Cardiac septum (tissue), 1 donor: ENCODE data around the gene ENDOV. TPM values are rescaled to one million over a fixed set of nuclear protein-coding genes. Genes with fewer than 3 reads are reported as not detected.

Experiments
- DNase-seq: peaks from one replicate; pipeline ENCODE4 v3.0.0-alpha.2; 2020; ENCODE audit warnings: low spot score
- intact Hi-C: fragments of 100-400 bp; cut with DNase I; formaldehyde crosslinking; loops from one replicate; pipeline ENCODE4 v1.14.0; 2022
- total RNA-seq: library from RNA; stranded (reverse); fragmentation: NEBNext Ultra II Directional; extraction: Animal tissue kit (Norgen Biotek cat#: 25700); gene quantifications from one replicate; pipeline ENCODE4 v1.2.1, GENCODE V29; 2021
- donor health status: DM: no; HTN: no; CAD: no.

Gene ENDOV
- total RNA-seq, 1 donor from 2014 or later, result 12.8 TPM

DNA sequence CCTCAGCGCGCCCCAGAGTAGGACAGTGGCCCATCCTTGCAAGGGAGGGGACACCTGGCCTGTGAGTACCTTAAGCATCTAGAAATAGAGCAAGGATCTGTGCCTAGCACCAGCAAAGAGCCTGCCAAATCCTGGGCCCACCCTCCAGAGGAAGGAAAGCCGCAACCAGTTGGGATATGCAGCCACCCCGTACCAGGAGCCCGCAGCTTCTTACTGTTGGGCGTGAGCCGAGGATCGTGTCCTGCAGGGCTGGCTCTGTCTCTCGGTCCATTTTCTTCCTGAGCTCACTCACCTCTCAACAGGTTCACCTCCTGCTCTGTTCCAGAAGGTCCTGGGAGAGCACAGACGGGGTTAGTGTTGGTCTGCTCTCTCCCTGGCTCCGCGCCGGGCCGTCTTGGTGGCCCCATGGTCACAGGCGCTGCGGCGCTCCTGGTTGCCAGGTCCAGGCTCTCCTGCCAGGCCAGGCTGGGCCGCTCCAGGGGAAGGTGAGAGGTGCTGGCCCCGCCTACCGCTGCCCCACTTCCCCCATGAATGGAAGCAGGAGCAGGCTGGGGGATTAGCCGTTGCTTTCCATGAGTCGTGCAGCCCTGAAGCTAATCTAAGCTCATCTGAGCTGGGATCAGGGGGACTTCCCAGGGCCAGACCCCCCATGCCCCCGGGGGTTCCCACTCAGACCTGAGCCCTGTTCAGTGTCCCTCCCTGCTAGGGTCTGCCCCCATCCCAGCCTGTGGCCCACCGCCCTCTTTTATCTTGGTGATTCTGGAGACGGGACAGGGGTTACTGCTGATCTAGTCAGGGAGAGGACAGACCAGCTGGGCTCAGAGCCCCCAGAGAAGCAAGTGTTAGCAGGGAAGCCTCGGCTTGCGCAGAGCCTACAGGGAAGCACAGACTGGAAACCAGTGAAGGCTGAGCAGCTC is 12.7 kb downstream of the ENDOV start:
- intact Hi-C loops, result loop anchor here (2.0 to 5.0 kb wide), 2 partner anchors 150 to 553 kb away; no protein-coding TSS in a partner anchor
- DNase-seq, result no peak

DNA sequence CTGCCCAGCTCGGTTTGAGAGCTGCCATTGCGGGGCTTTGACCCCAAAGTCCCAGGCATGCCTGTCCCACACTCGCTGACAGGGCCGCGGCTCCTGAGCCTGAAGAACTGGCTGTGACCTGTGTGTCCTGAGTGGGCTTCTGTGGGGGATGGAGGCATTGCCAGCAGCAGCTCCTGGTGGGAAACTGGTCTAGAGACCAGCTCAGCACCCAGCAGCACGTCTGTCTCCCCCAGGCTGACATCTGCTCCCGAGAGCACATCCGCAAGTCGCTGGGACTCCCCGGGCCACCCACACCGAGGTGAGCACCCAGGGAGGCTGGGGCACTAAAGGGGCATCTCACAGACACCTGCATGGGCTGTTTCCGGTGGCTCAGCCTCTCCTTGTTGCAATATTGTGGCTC is 13.4 kb downstream of the ENDOV start:
- intact Hi-C loops, result loop anchor here (5.0 kb wide), 1 partner anchor 149 kb away; no protein-coding TSS in a partner anchor
- DNase-seq, result no peak

DNA sequence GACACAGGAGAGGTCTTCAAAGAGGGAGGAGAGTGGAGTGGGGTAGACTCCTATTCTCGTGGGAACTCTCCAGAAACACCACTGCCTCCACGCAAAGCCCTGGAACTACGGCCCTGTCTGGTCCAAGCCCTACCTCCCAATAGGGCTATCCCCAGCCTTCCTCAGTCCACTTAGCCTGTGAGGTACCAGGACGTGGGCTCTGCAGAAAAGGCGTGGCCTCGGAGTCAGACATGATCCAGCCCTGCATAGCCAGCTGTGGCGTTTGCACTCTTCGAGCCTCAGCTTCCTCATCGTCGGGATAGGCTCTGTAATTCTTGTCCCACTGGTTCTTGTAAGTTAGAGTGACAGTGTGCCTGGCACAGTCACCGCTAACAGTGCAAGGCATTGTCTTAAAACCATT is 13.8 kb downstream of the ENDOV start:
- intact Hi-C loops, result loop anchor here (5.0 kb wide), 1 partner anchor 149 kb away; no protein-coding TSS in a partner anchor
- no peak for DNase-seq

DNA sequence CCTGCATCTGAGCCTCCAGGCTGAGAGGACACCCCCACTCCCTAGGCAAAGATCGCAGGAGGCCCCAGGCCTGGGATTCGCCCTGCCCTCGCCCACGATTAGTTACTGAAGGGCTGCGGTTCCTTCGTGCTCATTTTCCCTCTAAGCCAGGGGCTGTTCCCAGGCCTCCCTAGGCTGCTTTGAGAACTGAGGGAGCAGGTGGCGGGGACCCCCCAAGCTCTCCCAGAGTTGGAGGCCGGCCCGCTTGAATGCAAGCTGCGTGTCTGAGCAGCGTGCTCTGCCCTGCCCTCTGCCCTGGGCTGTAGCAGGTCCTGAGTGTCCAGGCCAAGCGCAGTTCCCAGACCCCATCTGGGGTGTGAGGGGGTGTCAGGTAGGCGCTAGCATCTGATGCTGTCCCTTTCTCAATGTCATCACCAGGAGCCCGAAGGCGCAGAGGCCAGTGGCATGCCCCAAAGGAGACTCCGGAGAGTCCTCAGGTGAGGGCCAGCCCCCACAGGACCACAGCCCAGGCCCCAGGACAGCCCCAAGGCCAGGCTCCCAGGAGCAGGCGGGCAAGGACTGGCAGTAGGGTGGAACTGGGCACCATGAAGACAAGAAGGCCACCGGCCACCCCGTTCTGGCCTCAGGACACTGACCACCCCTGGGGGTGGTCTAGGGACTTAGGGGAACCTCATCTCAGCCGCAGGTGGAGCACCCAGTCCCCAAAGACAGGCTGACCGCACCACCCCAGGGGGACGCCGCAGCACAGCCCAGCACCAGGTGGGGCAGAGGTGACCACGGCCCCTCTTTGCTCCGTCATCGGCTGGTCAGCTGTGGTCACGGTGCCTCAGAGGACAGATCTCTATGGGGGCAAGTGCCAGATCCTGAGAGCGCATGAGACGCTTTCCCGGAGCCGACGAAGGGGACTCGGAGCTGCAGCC is 14.6 kb downstream of the ENDOV start:
- intact Hi-C loops, result loop anchor here (5.0 kb wide), 1 partner anchor 148 kb away; no protein-coding TSS in a partner anchor
- no peak for DNase-seq

DNA sequence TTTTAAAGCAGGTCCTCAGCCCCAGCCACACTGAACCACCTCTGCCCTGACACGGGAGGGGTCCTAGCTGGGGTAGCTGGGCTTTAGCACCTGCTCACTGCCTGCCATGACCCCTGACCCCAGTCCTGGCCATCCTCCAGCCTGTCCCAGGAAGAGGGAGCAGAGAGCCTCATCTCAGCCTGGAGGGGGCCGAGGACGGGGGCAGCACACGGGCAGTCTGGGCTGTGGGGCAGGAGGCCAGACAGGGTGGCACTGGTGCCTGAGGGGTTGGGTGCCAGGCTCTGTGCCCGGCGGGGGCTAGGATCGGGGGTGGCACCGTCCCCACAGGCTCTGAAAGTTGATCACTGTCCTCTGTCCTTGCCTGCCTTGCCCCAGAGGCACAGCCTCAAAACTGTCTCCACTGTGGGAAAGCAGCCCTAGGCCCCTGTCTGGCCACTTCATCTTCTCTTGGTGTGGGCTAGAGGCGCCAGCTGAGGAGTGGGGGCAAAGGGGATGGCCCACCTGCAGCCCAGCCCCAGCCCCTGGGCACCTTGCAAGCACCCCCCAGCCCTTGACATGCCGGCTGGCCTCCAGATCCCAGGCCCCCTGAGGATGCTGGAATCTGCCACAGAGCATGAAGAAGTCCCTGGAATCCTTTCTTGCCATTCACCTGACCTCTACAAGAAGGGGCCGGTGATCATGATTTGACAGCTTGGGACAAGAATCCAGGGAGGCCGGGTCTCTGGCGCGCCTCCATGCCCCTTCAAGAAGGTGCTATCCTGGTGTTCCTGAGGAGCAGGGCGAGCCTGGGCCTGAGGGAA is 15.7 kb downstream of the ENDOV start:
- intact Hi-C loops, result no loop called here
- DNase-seq, result no peak

DNA sequence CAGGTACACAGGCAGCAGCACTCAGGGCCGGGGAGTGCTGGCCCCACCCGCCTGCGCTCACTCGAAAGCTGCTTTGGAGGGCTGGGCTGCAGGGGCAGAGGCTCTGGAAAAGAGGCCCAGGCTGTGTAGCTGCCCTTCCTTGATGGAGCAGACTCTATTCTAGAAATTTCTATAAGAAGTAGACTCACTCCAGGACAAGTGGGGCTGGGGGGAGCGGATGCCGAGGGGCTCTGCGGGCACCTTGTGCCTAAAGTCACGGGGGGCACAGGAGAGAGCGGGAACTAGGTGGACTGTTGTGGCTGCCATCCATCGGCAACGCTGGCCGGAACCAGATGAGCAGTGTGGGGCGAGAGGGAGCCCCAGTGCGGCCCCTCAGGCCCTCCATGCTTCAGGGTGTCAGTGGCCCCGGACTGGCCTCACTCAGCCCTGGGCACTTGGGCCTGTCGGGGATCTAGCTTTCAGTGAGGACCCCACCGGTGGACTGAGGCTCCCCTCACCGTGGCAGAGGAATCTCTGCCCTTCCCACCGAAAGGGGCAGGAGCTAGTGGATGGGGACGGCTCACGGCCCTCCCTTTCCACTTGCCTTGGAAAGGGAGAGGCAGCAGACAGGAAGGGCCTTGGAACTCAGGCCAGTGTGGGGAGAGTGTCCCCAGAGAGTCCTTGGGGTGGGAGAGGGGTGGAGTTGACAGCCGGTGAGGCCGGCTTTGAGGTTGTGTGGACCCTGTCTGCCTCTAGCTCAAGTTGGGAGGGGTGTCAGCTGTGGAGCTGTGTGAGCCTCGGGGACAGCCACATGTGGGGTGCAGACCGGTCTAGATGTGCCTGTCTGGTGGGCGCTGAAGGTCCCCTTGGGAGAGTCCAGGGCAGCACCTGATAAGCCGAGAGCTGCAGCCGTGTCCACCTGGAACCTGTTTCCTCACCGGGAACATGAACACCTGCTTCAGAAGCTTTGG is 16.6 kb downstream of the ENDOV start:
- no peak for DNase-seq
- intact Hi-C loops, result no loop called here

DNA sequence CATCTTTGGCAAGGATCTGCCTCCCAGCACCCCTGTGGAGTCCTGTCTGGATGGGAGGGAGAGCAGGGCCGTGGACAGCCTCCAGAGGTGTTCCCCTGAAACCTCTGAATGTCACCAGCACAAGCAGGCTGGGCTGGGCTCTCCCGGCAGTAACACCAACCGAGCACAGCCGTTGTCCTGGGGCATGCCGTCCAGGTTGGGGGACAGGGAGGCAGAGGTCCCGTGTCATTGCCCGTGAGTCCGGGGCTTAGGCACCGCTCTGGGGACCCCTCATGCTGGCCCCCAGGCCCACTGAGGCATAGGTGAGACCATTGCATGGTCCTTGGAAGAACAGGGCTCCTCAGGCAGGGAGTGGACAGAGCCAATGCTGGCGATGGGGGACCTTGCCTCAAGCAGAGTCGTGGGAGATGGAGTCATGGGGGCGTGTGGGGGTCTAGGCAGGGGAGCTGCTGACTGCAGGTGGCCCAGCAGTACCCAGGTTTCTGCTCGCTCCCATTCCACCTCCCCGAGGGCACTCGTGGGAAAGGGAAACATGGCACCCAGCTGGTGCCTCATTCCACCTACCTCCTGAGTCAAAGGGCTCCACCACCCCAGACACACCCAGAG is 17.5 kb downstream of the ENDOV start:
- intact Hi-C loops, result no loop called here
- DNase-seq, result no peak

DNA sequence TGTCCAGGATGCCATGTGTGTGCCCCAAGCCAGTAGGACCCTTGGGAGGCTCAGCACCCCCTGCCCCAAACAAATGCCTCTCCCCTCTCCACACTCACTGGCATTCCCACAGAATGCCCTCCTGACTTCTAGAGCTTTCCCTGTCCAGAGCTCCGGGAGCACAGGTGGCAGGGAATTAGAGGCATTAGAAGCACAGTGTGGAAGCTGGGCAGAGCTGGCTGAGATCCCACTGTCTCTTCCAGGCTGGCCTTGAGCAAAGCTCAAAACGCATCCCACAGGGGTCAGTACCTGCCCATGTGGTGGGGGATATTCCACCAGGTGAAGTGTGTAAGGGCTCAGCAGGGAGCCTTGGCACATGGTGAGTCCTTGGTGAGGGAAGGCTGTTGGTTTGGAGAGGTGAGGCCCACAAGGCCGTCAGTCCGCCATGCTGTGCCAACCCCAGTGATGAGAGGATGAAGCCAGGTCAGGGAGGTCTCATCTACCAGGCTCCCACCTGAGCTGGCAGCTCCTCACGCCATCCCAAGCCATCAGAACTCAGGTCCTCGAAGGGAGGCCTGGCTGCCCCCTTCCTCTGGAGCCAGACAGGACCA is 18.1 kb downstream of the ENDOV start:
- no peak for DNase-seq
- intact Hi-C loops, result no loop called here

DNA sequence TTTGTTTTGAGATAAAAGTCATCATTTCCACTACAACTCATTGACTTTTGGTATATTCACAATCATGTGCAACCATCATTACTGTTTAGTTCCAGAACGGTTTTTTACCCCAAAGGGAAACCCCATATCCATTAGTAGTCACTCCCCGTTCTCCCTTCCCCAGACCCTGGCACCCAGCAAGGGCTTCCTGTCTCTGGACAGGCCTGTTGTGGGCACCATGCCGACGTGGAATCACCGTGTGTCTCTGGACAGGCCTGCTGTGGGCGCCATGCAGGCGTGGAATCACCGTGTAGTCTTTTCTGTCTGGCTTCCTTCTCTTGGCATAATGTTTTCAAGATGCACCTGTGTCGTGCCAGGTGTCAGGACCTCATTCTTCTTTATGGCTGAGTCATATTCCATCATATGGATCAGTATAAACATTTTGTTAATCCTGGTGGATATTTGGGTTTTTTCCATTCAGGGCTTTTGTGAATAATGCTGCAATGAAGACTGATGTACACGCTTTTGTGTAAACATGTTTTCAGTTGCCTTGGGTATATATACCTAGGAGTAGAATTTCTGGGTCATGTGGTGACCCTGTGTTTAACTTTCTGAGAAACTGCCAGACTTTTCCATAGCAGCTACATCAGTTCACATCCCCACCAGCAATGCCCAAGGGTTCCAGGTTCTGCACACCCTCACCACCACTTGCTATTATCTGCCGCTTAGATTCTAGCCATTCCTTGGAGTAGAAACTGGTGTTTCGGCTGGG is 19.1 kb downstream of the ENDOV start:
- no peak for DNase-seq
- intact Hi-C loops, result no loop called here

DNA sequence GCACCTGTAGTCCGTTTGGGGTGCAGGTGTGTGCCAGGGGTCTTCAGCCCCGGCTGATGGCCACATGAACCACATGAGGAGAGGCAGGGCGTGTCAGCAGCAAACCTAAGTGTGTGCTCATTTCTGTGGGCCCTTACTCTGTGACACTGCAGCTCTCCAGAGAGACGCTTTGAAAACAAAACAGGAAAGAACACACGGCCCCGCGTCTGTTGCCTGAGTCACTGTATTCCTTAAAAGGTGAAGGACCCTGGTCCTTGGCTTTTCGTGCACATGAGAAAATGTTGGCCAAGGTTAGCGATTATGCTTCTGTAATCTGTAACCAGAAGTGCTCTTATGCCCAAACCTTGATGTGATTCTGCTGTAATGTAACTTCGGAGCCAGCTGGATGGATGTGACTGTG is 22.6 kb downstream of the ENDOV start:
- no peak for DNase-seq
- intact Hi-C loops, result no loop called here

DNA sequence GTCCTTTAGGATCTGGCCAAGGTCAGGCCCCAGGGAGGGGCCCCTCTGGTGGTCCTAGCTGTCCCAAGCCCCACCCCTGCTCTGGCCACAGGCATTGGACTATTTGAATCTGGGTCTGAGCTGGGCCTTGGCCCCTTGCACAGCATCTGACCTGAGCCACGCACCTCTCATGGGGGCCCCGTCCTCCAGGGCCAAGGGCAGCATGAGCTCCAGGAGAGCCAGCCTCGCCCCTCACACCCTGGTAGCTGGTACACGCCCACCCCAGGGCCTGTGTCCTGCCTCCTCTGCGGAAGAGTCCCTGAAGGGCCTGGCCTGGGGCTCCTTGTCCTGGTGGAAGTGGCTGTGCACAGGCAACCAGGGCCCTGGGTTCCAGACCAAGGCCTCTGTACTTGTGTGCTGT is 23.8 kb downstream of the ENDOV start:
- intact Hi-C loops, result no loop called here
- no peak for DNase-seq

DNA sequence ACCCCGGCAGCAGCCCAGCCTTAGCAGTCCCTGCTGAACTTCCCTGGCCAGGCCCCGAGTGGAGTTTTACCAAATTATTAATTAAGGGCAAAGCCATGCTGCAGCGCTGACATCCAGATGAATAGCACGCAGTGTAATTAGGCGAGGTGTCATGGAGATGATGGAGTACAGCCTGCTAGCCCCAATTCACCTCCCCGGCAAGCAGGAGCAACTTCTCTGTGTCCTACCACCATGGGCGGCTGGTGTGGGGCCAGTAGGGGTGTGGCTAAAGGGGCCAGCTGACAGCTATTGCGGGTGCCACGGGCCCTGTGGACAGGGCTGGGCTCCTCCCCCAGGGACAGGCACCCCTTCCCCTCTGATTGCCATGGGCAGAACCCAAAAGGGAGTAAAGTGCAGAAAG is 24.5 kb downstream of the ENDOV start:
- DNase-seq, result no peak
- intact Hi-C loops, result no loop called here

DNA sequence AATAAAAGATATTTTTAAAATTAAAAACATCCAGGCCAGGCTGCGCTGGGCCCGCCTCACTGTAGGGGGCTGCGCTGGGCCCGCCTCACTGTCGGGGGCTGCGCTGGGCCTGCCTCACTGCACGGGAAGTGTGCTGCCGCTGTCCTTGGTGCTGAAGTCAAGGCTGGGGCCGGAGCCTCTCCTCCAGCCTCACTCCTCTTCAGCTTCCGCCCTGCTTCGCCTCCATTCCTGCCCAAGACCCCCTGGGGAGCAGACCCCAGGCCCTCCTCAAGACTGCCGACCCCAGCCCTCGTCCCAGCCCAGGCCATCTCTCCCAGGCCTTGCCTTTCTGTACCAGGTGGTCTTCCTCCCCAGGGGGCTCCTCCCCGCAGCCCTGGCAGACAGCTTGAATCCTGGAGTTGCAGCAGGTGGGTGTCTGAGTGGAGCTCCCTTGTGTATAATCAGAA is 26.2 kb downstream of the ENDOV start:
- intact Hi-C loops, result no loop called here
- no peak for DNase-seq

DNA sequence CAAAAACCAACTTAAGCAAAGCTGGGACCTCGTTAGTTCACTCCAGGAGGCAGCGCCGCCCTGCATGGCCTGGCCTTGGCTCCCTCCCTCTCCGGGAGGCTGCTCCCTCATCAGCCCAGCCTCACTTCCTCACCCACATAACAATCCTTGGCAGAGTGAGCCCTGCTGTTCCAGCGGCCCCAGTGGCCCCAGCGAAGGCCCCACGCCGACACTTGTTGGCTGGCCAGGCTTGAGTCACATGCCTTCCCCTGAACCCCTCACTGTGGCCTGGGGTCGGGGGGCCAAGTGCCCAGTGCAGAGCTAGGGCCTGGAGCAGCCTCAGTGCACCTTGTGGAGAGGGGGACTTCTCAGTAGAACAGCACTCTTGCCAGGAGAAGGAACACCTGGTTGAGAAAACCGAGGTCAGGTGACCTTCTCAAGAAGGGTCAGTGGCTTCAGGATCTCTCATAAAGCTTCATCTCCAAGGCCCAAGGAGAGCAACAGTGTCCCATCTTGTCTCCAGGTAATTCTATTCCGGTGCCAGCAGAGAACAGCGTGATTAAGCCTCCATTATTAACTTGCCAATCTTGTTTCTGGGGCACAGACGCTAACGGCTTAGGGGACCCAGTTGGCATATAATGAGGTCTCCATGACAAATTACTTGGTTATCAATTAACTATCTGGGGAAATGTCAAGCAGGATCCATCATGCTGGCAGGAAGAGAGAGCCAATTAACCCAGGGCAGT is 26.8 kb downstream of the ENDOV start:
- intact Hi-C loops, result no loop called here
- no peak for DNase-seq

DNA sequence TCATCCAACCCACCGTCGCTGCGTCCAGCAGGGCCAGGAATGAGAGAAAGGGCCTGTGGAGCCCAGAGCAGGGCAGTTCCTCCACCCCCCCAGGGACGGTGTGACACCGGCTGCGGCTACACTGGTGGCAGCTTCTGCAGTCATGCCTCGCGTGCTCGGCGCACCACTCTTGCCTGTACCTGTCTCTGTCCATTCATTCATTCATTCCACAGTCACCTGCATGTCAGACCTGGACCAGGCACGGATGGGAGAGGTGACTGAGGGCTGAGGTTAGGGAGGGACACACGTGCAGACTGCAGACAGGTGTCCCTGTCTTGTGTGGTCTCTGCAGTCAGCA is 27.3 kb downstream of the ENDOV start:
- intact Hi-C loops, result no loop called here
- no peak for DNase-seq

DNA sequence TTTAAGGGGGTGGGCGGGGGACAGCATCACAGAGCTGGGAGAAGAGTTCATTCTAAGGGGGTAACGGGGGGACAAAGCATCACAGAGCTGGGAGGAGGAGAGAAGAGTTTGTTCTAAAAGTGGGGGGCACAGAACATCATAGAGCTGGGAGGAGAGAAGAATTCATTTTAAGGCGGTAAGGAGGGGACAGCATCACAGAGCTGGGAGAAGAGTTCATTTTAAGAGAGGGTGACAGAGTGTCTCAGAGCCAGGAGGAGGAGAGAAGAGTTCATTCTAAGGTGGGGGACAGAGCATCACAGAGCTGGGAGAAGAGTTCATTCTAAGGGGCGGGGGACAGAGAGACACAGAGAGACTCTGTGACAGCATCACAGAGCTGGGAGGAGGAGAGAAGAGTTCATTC is 27.8 kb downstream of the ENDOV start:
- no peak for DNase-seq
- intact Hi-C loops, result no loop called here
